Thyroid gland (tissue), 4 donors: ENCODE data around the gene RELB. TPM values are rescaled to one million over a fixed set of nuclear protein-coding genes. Genes with fewer than 3 reads are reported as not detected.

Experiments
- DNase-seq, 2 donors: peaks; one replicate each; pipeline ENCODE4 v3.0.0-alpha.2; 2019
- H3K27ac ChIP-seq, 3 donors: fragments of 200-600 bp; sonication (generic); 1 replicate in 2 of 3; 2 replicates in 1 of 3; pipeline ENCODE4 v1.5.1; 2016 to 2019; ENCODE audit warnings: mild to moderate bottlenecking in 1 of 3, moderate library complexity in 1 of 3
- H3K27me3 ChIP-seq: fragments of 200-600 bp; sonication (generic); one replicate; pipeline ENCODE4 v1.5.1; 2019
- H3K36me3 ChIP-seq, 2 donors: fragments of 200-600 bp; sonication (generic); one replicate each; pipeline ENCODE4 v1.5.1; 2016 to 2019
- H3K4me1 ChIP-seq, 2 donors: fragments of 200-600 bp; sonication (generic); one replicate each; pipeline ENCODE4 v1.5.1; 2017 to 2019
- H3K4me3 ChIP-seq, 3 donors: fragments of 200-600 bp; sonication (generic); replicated peaks in 1 of 3; 1 replicate in 2 of 3; 2 replicates in 1 of 3; pipeline ENCODE4 v1.5.1; 2016; ENCODE audit warnings: mild to moderate bottlenecking in 1 of 3
- H3K9me3 ChIP-seq: fragments of 200-600 bp; sonication (generic); one replicate; pipeline ENCODE4 v1.5.1; 2017
- CTCF ChIP-seq, 6 experiments: fragments of 200-600 bp in 3 of 6; fragments of 450-650 bp in 3 of 6; sonication (generic) in 3 of 6; IDR thresholded peaks; one replicate each; pipeline ENCODE4 v1.5.1; 2016 to 2019; ENCODE audit warnings: antibody characterized with exemption in 6 of 6, mild to moderate bottlenecking in 2 of 6, inconsistent platforms in 1 of 6, moderate library complexity in 1 of 6
- POLR2A ChIP-seq, 2 donors: fragments of 450-650 bp; IDR thresholded peaks; one replicate each; pipeline ENCODE4 v1.6.1; 2017; ENCODE audit warnings: antibody characterized with exemption in 2 of 2, mild to moderate bottlenecking in 2 of 2, moderate library complexity in 1 of 2
- WGBS, 2 donors: methylation state at CpG; one replicate each; pipeline ENCODE4 v1.1.5; 2017; 5-methylcytosine and 5-hydroxymethylcytosine counted together
- intact Hi-C: fragments of 100-400 bp; cut with DNase I; formaldehyde crosslinking; loops from one replicate; pipeline ENCODE4 v1.15.1; 2023
- total RNA-seq, 4 donors: library from RNA; depleted of rRNA; stranded (reverse); fragments of >200 nt; gene quantifications; one replicate each; pipeline ENCODE4 v1.2.3, GENCODE V29; 2016

Gene RELB
- total RNA-seq, 4 donors from 2014 or later, result 6.7 to 11.3 (median 9.1) TPM

GRCh38 chr19:45057444-45057843 lies 56.2 kb downstream of the RELB start:
- Histone ChIP-seq H3K36me3 (peaks cover 85 to 90% of the 10 kb centered on the region in 2 donors), H3K27ac (no peak overlapping the region), H3K4me3 (no peak overlapping the region), H3K27me3 (no peaks in the 10 kb centered on the region), H3K9me3 (no peaks in the 10 kb centered on the region), H3K4me1 (peaks cover 0 to 4% of the 10 kb centered on the region in 2 donors)
- 91% methylated on average over 9 of the region's 9 CpGs for WGBS, 2 donors
- TF ChIP-seq POLR2A (IDR thresholded peaks at IDR 0.05) (no peak), CTCF (IDR thresholded peaks at IDR 0.05) (no peak)
- DNase-seq, result no peak
- intact Hi-C loops, result no loop called here

GRCh38 chr19:45058622-45059159 lies 57.4 kb downstream of the RELB start:
- intact Hi-C loops, result no loop called here
- H3K27me3 ChIP-seq, result no peaks in the 10 kb centered on the region
- H3K36me3 ChIP-seq, result peaks cover 83 to 87% of the 10 kb centered on the region in 2 donors
- no peaks in the 10 kb centered on the region for H3K9me3 ChIP-seq
- no peak for TF ChIP-seq CTCF (IDR thresholded peaks at IDR 0.05)
- no peak for TF ChIP-seq POLR2A (IDR thresholded peaks at IDR 0.05)
- no peak for DNase-seq
- peaks cover 0 to 4% of the 10 kb centered on the region in 2 donors for H3K4me1 ChIP-seq
- 90 to 93% methylated on average over 14 of the region's 14 CpGs for WGBS, 2 donors
- H3K27ac ChIP-seq, result no peak overlapping the region
- no peak overlapping the region for H3K4me3 ChIP-seq

- peaks cover 0 to 4% of the 10 kb centered on the region in 2 donors for H3K4me1 ChIP-seq
- TF ChIP-seq CTCF (IDR thresholded peaks at IDR 0.05), result peak; percentile 43 to 84 (median 60)
- no peak for TF ChIP-seq POLR2A (IDR thresholded peaks at IDR 0.05)
- DNase-seq, result peak; percentile 72 to 77
- intact Hi-C loops, result no loop called here
- no peaks in the 10 kb centered on the region for H3K27me3 ChIP-seq
- H3K4me3 ChIP-seq, result no peak overlapping the region
- H3K9me3 ChIP-seq, result no peaks in the 10 kb centered on the region
- WGBS, 2 donors, result 69 to 74% methylated on average over 12 to 13 of the region's 16 CpGs
- H3K36me3 ChIP-seq, result peaks cover 83 to 87% of the 10 kb centered on the region in 2 donors
- no peak overlapping the region for H3K27ac ChIP-seq
Observed at GRCh38 chr19:45059258-45059965, 58.1 kb downstream of the RELB start.

GRCh38 chr19:45061965-45062364 lies 60.7 kb downstream of the RELB start:
- peaks cover 85% of the 10 kb centered on the region in 2 donors for H3K36me3 ChIP-seq
- TF ChIP-seq CTCF (IDR thresholded peaks at IDR 0.05) (no peak), POLR2A (IDR thresholded peaks at IDR 0.05) (no peak)
- no peak for DNase-seq
- no peaks in the 10 kb centered on the region for H3K9me3 ChIP-seq
- no peaks in the 10 kb centered on the region for H3K27me3 ChIP-seq
- intact Hi-C loops, result no loop called here
- peaks cover 0 to 4% of the 10 kb centered on the region in 2 donors for H3K4me1 ChIP-seq
- no peak overlapping the region for H3K4me3 ChIP-seq
- 96 to 100% methylated on average over 4 of the region's 4 CpGs for WGBS, 2 donors
- no peak overlapping the region for H3K27ac ChIP-seq
